NT2/D1 (cell line): ENCODE measurements around the gene MAPK9.
"Not testable (repeated sequence)": the region's sequence is repeated elsewhere in the genome, so short reads cannot be mapped to it uniquely, and the experiment has no call there.

ENCODE experiments used
- DNase-seq: peaks from one replicate; pipeline ENCODE4 v3.0.0-alpha.2; 2011; ENCODE audit warnings: low read depth, low spot score
- H3K27me3 ChIP-seq: 2 replicates; pipeline ENCODE4 v1.6.0; 2011; ENCODE audit warnings: mild to moderate bottlenecking; ENCODE audit not compliant: insufficient read length, insufficient read depth
- H3K36me3 ChIP-seq: 2 replicates; pipeline ENCODE4 v1.6.1; 2011; ENCODE audit warnings: mild to moderate bottlenecking, low read length, mixed read lengths; ENCODE audit not compliant: insufficient read depth, insufficient read length
- H3K4me1 ChIP-seq: 2 replicates; pipeline ENCODE4 v1.5.1; 2011; ENCODE audit not compliant: insufficient read depth, insufficient read length
- H3K4me3 ChIP-seq: 2 replicates; pipeline ENCODE4 v1.5.1; 2011; ENCODE audit warnings: low read depth; ENCODE audit not compliant: insufficient read length
- H3K9ac ChIP-seq: 2 replicates; pipeline ENCODE4 v1.6.0; 2011; ENCODE audit warnings: low read depth; ENCODE audit not compliant: insufficient read length
- H3K9me3 ChIP-seq: 2 replicates; pipeline ENCODE4 v1.5.1; 2011; ENCODE audit warnings: mild to moderate bottlenecking, low read length; ENCODE audit not compliant: insufficient read depth
- SUZ12 ChIP-seq: IDR thresholded peaks from 2 replicates; pipeline ENCODE4 v1.6.1; 2011; ENCODE audit not compliant: insufficient read length, insufficient read depth; ENCODE audit errors: extremely low read depth
- YY1 ChIP-seq: IDR thresholded peaks from 2 replicates; pipeline ENCODE4 v1.6.1; 2011; ENCODE audit not compliant: insufficient read length, insufficient read depth
- ZNF274 ChIP-seq: IDR thresholded peaks from 2 replicates; pipeline ENCODE4 v1.6.1; 2011; ENCODE audit warnings: mild to moderate bottlenecking, low read depth, low read length

The MAPK9 gene

DNA sequence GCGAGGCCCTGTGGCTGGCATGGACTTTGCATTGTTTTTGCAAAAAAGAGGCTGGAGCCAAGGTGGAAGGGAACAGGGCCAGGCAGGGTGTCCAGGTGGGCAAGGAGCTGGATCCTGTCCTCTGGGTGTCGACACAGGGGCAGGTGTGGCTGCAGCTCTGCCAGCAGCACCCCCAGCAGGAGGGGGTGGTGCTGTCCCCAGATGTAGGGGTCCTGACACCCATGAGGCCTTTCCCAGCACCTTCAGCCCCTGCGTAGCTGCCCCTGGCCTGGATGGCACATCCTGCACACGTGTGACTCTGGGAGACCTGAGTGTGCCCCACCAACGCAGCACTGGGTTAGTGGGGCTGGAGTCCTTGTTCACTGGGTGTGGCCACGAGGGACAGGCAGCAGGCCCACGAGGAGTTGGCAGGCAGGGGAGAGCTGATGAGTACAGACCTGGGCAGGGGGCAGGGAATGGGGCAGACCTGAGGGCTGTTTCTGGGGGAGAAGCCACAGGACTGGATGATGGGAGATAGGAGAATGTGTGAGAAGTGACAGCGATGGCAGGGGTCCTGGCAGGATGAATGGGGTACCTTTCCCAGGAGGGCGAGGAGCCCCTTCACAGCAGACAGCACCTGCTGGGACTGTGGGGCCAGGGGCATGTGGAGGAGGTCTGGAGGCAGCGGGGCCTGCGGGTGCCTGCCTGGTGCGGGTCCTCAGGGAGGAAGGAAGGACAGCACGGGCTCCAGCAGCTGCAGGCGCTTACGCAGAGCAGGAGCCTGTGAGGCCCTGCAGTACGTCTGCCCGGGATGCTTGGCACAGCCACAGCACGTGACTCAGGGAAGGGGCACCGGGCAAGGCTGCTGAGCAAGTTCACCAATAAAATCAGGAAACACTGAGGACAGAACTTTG lies 79.3 kb downstream of the MAPK9 start:
- Histone ChIP-seq H3K9me3 (no peaks in the 10 kb centered on the region), H3K27me3 (peaks cover 18% of the 10 kb centered on the region), H3K36me3 (no peaks in the 10 kb centered on the region), H3K9ac (no peak overlapping the region), H3K4me1 (peaks cover 6% of the 10 kb centered on the region), H3K4me3 (no peak overlapping the region)
- TF ChIP-seq YY1 (no peak), SUZ12 (no peak), ZNF274 (no peak)
- DNase-seq = no peak

DNA sequence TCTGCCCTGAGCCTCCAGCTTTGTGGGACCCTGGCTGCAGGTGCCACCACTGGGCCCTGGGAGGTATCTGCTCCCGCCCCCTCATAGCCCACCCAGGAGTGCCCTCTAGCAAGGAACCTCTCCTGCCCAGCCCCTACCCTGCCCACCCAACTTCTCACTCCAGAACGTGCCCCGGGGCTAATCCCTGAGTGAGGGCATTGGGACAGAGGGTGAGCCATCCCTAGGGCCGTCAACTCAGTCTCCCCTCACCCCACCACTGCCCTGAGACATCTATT lies 80.2 kb downstream of the MAPK9 start:
- Histone ChIP-seq H3K4me1 (peaks cover 7% of the 10 kb centered on the region), H3K9me3 (no peaks in the 10 kb centered on the region), H3K9ac (no peak overlapping the region), H3K4me3 (no peak overlapping the region), H3K36me3 (no peaks in the 10 kb centered on the region), H3K27me3 (peaks cover 18% of the 10 kb centered on the region)
- no peak for DNase-seq
- TF ChIP-seq YY1 (no peak), ZNF274 (no peak), SUZ12 (no peak)

GRCh38 chr5:180210961-180211760 lies 80.7 kb downstream of the MAPK9 start:
- TF ChIP-seq YY1 (no peak), SUZ12 (no peak), ZNF274 (no peak)
- Histone ChIP-seq H3K4me3 (no peak overlapping the region), H3K27me3 (peaks cover 18% of the 10 kb centered on the region), H3K9me3 (no peaks in the 10 kb centered on the region), H3K9ac (no peak overlapping the region), H3K36me3 (no peaks in the 10 kb centered on the region), H3K4me1 (peaks cover 7% of the 10 kb centered on the region)
- no peak for DNase-seq

GRCh38 chr5:180210077-180210476 lies 81.8 kb downstream of the MAPK9 start:
- H3K9ac ChIP-seq, H3K4me1 ChIP-seq, H3K9me3 ChIP-seq, DNase-seq, H3K36me3 ChIP-seq, H3K4me3 ChIP-seq: not testable (repeated sequence)
- peaks cover 18% of the 10 kb centered on the region for H3K27me3 ChIP-seq

DNA sequence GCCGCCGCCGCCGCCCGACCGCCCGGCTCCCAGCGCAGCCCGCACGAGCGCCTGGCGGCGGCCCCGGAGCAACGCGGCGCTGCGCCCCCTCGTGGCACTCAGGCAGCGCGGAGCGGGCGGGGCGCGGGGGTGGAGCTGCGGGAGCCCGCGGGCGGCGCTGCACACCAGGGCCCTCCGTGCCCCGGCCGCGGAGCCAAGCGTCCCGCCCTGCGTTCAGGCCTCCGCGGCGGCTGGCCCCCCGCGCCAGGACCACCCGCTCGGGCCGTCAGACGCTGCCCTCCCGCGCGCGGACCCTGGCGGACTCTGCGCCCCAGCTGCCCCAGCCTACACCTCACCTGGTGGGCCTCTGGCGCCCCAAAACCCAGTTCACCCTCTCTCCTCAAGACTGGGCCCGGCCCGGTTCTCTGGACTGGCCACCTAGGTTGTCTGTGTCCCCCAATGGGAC lies 82.7 kb downstream of the MAPK9 start, which contains the start of gene RASGEF1C:
RASGEF1C (minus strand) TSS at position 75 of the 445 bp plus-strand sequence. CDS start 71,159 bp downstream, outside the sequence.
- Histone ChIP-seq H3K4me3 (peak within 1 kb of the TSS; percentile 41), H3K9me3 (no peaks in the 10 kb centered on the region), H3K9ac (peak within 1 kb of the TSS; percentile 61), H3K4me1 (peaks cover 7% of the 10 kb centered on the region), H3K27me3 (peaks cover 18% of the 10 kb centered on the region), H3K36me3 (no peaks in the 10 kb centered on the region)
- DNase-seq = peak; percentile 23
- TF ChIP-seq YY1 = no peak
- TF ChIP-seq SUZ12 = no peak
- no peak for TF ChIP-seq ZNF274

DNA sequence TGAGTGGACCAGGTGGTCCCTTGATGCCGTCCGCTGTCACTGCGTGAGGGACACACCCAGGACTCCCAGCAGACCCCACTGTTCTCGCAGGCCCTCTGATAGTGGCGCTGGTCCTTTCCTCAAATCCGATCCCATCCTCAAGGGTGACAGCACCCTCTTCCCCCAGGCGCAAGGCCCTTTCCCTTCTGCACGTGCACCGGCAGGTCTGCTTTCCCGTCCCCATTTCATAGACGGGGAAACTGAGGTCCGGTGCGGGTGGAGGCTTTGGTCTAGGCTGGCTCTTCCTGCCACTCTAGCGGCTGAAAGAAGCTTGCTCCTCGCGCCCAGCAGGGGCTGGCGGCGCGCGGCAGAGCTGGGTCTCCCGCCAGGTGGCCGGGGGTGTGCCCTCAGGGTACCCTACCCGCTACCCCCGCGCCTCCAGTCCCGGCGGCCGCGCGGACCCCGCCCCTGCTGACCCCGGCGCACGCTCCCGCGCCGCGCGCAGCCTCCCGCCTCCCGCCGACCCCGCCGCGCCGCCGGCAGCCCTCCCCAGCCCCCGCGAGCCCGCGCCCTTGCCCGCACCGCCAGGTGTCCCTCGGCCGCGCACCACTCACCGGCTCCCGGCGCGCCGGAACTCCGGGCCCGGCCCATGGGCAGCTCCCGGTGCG lies 83.3 kb downstream of the MAPK9 start:
- TF ChIP-seq YY1 = no peak
- TF ChIP-seq SUZ12 = no peak
- TF ChIP-seq ZNF274 = no peak
- no peak for DNase-seq
- Histone ChIP-seq H3K4me3 (peak overlapping the region; percentile 41), H3K9ac (peak overlapping the region; percentile 51), H3K9me3 (no peaks in the 10 kb centered on the region), H3K36me3 (no peaks in the 10 kb centered on the region), H3K4me1 (peaks cover 7% of the 10 kb centered on the region), H3K27me3 (peaks cover 18% of the 10 kb centered on the region)

DNA sequence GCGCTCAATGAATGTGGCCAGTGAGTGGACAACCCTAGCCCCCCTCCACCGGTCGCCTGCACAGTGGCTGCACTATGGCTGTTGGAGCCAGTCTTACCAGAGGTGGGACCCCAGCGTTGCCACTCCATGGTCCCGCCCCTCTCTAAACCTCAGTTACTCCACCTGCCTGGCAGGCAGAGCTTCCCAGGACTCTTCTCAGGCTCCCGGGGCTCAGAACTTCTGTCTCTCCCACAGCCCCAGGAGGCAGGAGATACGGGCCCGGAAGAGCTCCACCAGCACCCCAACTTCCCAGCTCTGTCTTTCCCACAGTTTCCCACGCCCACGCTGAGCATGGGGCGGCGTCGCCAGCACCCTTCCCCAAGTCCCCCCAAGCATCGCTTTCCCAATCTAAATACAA lies 83.8 kb downstream of the MAPK9 start:
- Histone ChIP-seq H3K36me3 (no peaks in the 10 kb centered on the region), H3K4me1 (peaks cover 7% of the 10 kb centered on the region), H3K4me3 (peak overlapping the region; percentile 41), H3K27me3 (peaks cover 18% of the 10 kb centered on the region), H3K9ac (no peak overlapping the region), H3K9me3 (no peaks in the 10 kb centered on the region)
- DNase-seq = no peak
- TF ChIP-seq YY1 (no peak), SUZ12 (no peak), ZNF274 (no peak)
